Measurements from ENCODE around the gene GPSM1. TPM values are rescaled to one million over a fixed set of nuclear protein-coding genes. Genes with fewer than 3 reads are reported as not detected.

Gene GPSM1
- total RNA-seq, 1 donor = 48.5 TPM

- no peak for TF ChIP-seq CTCF (IDR thresholded peaks at IDR 0.05; ENCODE audit: insufficient read depth, low read length)
- peak; percentile 39 for DNase-seq (ENCODE audit: low read depth)
- H3K4me3 ChIP-seq (ENCODE audit: low read depth, low read length) = peak overlapping the region; percentile 92
Measured at GRCh38 chr9:136399176-136400037, 72.1 kb downstream of the GPSM1 start.

- peak; percentile 79 for DNase-seq (ENCODE audit: low read depth)
- peak; percentile 68 for TF ChIP-seq CTCF (IDR thresholded peaks at IDR 0.05; ENCODE audit: insufficient read depth, low read length)
- peak within 1 kb of the TSS; percentile 92 for H3K4me3 ChIP-seq (ENCODE audit: low read depth, low read length)
Measured at GRCh38 chr9:136400038-136400834, 72.9 kb downstream of the GPSM1 start, which contains the start of gene SNAPC4. TSS of gene SNAPC4 (minus strand) at chr9:136400170. CDS start at chr9:136398428, 1,742 bp downstream.

GRCh38 chr9:136401173-136401922 is 74.0 kb downstream of the GPSM1 start:
- no peak for TF ChIP-seq CTCF (IDR thresholded peaks at IDR 0.05; ENCODE audit: insufficient read depth, low read length)
- no peak for DNase-seq (ENCODE audit: low read depth)
- no peak overlapping the region for H3K4me3 ChIP-seq (ENCODE audit: low read depth, low read length)

- no peak for TF ChIP-seq CTCF (IDR thresholded peaks at IDR 0.05; ENCODE audit: insufficient read depth, low read length)
- no peak overlapping the region for H3K4me3 ChIP-seq (ENCODE audit: low read depth, low read length)
- DNase-seq (ENCODE audit: low read depth) = no peak
Measured at GRCh38 chr9:136402067-136402466, 74.7 kb downstream of the GPSM1 start.

GRCh38 chr9:136403538-136403914 is 76.2 kb downstream of the GPSM1 start:
- H3K4me3 ChIP-seq (ENCODE audit: low read depth, low read length) = no peak overlapping the region
- TF ChIP-seq CTCF (IDR thresholded peaks at IDR 0.05; ENCODE audit: insufficient read depth, low read length) = no peak
- DNase-seq (ENCODE audit: low read depth) = no peak
